Aorta (tissue), 5 donors: ENCODE data around the gene SLC35F1. TPM values are rescaled to one million over a fixed set of nuclear protein-coding genes. Genes with fewer than 3 reads are reported as not detected.

Source experiments
- ATAC-seq: fragments of 200-7000 bp; cut with Tn5 transposase; one replicate; pipeline ENCODE4 v1.9.1; 2022; ENCODE audit warnings: moderate library complexity; ENCODE audit not compliant: low FRiP score
- DNase-seq, 2 donors: peaks; one replicate each; pipeline ENCODE4 v3.0.0-alpha.2; 2020
- H3K27ac ChIP-seq, 2 donors: one replicate each; pipeline ENCODE4 v1.5.1; 2013; ENCODE audit warnings: low read length in 2 of 2, mild to moderate bottlenecking in 2 of 2, moderate library complexity in 2 of 2, control low read depth in 1 of 2, inconsistent platforms in 1 of 2, low read depth in 1 of 2
- H3K27me3 ChIP-seq, 2 donors: one replicate each; pipeline ENCODE4 v1.6.1; 2013; ENCODE audit warnings: control low read depth in 1 of 2, low read length in 1 of 2, mild to moderate bottlenecking in 1 of 2, moderate library complexity in 1 of 2; ENCODE audit not compliant: insufficient read depth in 2 of 2, control insufficient read depth in 1 of 2
- H3K36me3 ChIP-seq, 2 donors: one replicate each; pipeline ENCODE4 v1.6.1; 2013; ENCODE audit warnings: control low read depth in 1 of 2, low read length in 1 of 2, mild to moderate bottlenecking in 1 of 2; ENCODE audit not compliant: insufficient read depth in 2 of 2, control insufficient read depth in 1 of 2
- H3K4me1 ChIP-seq, 2 donors: one replicate each; pipeline ENCODE4 v1.6.1; 2013; ENCODE audit warnings: low read length in 2 of 2, control low read depth in 1 of 2, mild to moderate bottlenecking in 1 of 2, moderate library complexity in 1 of 2; ENCODE audit not compliant: insufficient read depth in 2 of 2, control insufficient read depth in 1 of 2
- H3K4me3 ChIP-seq, 2 donors: one replicate each; pipeline ENCODE4 v1.5.1; 2013; ENCODE audit warnings: low read length in 2 of 2, control low read depth in 1 of 2, mild to moderate bottlenecking in 1 of 2
- H3K9me3 ChIP-seq: one replicate; pipeline ENCODE4 v1.6.1; 2013; ENCODE audit warnings: mild to moderate bottlenecking, low read length; ENCODE audit not compliant: control insufficient read depth
- WGBS, 2 donors: extraction: QIAGEN DNeasy Blood & Tissue Kit; methylation state at CpG; one replicate each; pipeline ENCODE4 v1.1.7; 2013; 5-methylcytosine and 5-hydroxymethylcytosine counted together
- intact Hi-C, 2 donors: fragments of 100-400 bp; cut with DNase I; formaldehyde crosslinking; loops; one replicate each; pipeline versions ENCODE4 v1.14.2 to v1.15.0; 2022
- polyA plus RNA-seq, 2 donors: library from polyadenylated mRNA; stranded (reverse); fragments of 200-250 nt; gene quantifications; one replicate each; pipeline ENCODE4 v1.2.3, GENCODE V29; 2013
- total RNA-seq, 2 donors: library from RNA; stranded (reverse); fragmentation: NEBNext Ultra II Directional; extraction: Animal tissue kit (Norgen Biotek cat#: 25700); gene quantifications; one replicate each; pipeline ENCODE4 v1.2.1, GENCODE V29; 2021
- donor health status: healthy with polysubstance abuse.
- donor health status: Bipolar disorder and iron deficiency.
- donor health status: DM: no; HTN: no; CAD: no.
- donor health status: DM: no; HTN: no; CAD: no.
- donor health status: DM: yes; HTN: yes; CAD: no.

Gene SLC35F1
- total and polyA plus RNA-seq, 4 donors, result 0.59 to 1.9 (median 1.2) TPM

- no peak for DNase-seq
- no peak for ATAC-seq
- H3K9me3 ChIP-seq, result peaks cover 3% of the 10 kb centered on the region
- no peaks in the 10 kb centered on the region for H3K36me3 ChIP-seq
- no peak overlapping the region for H3K4me3 ChIP-seq
- H3K27me3 ChIP-seq, result no peaks in the 10 kb centered on the region
- intact Hi-C loops, result no loop called here
- H3K4me1 ChIP-seq, result no peaks in the 10 kb centered on the region
- 30 to 38% methylated on average over 5 of the region's 5 CpGs for WGBS, 2 donors
- no peak overlapping the region for H3K27ac ChIP-seq
Measured at GRCh38 chr6:118249680-118250079, 342.6 kb downstream of the SLC35F1 start.

- H3K27ac ChIP-seq, result no peak overlapping the region
- DNase-seq, result no peak
- intact Hi-C loops, result no loop called here
- no peaks in the 10 kb centered on the region for H3K36me3 ChIP-seq
- H3K4me1 ChIP-seq, result no peaks in the 10 kb centered on the region
- 73 to 81% methylated on average over 1 of the region's 1 CpG for WGBS, 2 donors
- no peak for ATAC-seq
- no peak overlapping the region for H3K4me3 ChIP-seq
- no peaks in the 10 kb centered on the region for H3K27me3 ChIP-seq
- H3K9me3 ChIP-seq, result peaks cover 3% of the 10 kb centered on the region
Measured at GRCh38 chr6:118252474-118252873, 345.4 kb downstream of the SLC35F1 start.

- H3K27me3 ChIP-seq, result no peaks in the 10 kb centered on the region
- H3K4me1 ChIP-seq, result no peaks in the 10 kb centered on the region
- no peak for ATAC-seq
- no peaks in the 10 kb centered on the region for H3K36me3 ChIP-seq
- no peak for DNase-seq
- H3K27ac ChIP-seq, result no peak overlapping the region
- no peak overlapping the region for H3K4me3 ChIP-seq
- intact Hi-C loops, result no loop called here
- H3K9me3 ChIP-seq, result peaks cover 1% of the 10 kb centered on the region
- WGBS, 2 donors, result 47 to 56% methylated on average over 3 of the region's 3 CpGs
Measured at GRCh38 chr6:118253741-118254140, 346.7 kb downstream of the SLC35F1 start.

DNA sequence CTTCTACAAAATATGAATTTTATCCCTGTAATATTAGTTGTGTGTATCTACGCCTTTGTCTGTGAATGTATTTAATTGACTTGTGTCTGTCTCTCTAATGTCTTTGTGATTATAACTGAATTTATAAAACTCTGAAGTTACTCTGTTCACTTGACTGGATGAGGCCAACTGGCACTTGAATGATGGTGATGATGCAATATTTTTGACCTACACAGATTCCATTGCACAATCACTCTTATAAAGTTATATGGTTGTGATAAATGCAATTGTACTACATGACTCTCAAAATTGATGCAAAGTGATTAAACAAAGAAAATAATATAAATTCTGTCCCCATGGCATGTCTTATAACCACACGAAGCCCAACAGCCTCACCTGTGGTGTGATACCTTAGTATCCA lies 353.8 kb downstream of the SLC35F1 start:
- peaks cover 1% of the 10 kb centered on the region for H3K9me3 ChIP-seq
- DNase-seq, result no peak
- no peaks in the 10 kb centered on the region for H3K36me3 ChIP-seq
- intact Hi-C loops, result loop anchor here (5.0 to 10.0 kb wide), 2 partner anchors 284 to 286 kb away; no protein-coding TSS in a partner anchor
- H3K4me1 ChIP-seq, result peaks cover 0 to 1% of the 10 kb centered on the region in 2 donors
- 89 to 95% methylated on average over 2 of the region's 2 CpGs for WGBS, 2 donors
- no peak overlapping the region for H3K27ac ChIP-seq
- H3K27me3 ChIP-seq, result no peaks in the 10 kb centered on the region
- H3K4me3 ChIP-seq, result no peak overlapping the region
- no peak for ATAC-seq

GRCh38 chr6:118263921-118264486 lies 356.9 kb downstream of the SLC35F1 start:
- no peak overlapping the region for H3K27ac ChIP-seq
- H3K27me3 ChIP-seq, result no peaks in the 10 kb centered on the region
- DNase-seq (no peak), ATAC-seq (no peak)
- peaks cover 1% of the 10 kb centered on the region for H3K9me3 ChIP-seq
- no peaks in the 10 kb centered on the region for H3K36me3 ChIP-seq
- intact Hi-C loops, result loop anchor here (5.0 to 10.0 kb wide), 2 partner anchors 287 to 289 kb away; no protein-coding TSS in a partner anchor
- H3K4me3 ChIP-seq, result no peak overlapping the region
- H3K4me1 ChIP-seq, result peaks cover 0 to 1% of the 10 kb centered on the region in 2 donors
- 28 to 30% methylated on average over 2 of the region's 2 CpGs for WGBS, 2 donors

GRCh38 chr6:118269659-118270058 lies 362.6 kb downstream of the SLC35F1 start:
- no peaks in the 10 kb centered on the region for H3K36me3 ChIP-seq
- H3K27ac ChIP-seq, result no peak overlapping the region
- no peaks in the 10 kb centered on the region for H3K4me1 ChIP-seq
- no peaks in the 10 kb centered on the region for H3K27me3 ChIP-seq
- WGBS, 2 donors, result 86 to 87% methylated on average over 4 of the region's 4 CpGs
- intact Hi-C loops, result loop anchor here in 1 of 2 donors (10.0 kb wide), 1 partner anchor 295 kb away; no protein-coding TSS in a partner anchor
- H3K4me3 ChIP-seq, result no peak overlapping the region
- DNase-seq, result no peak
- peaks cover 1% of the 10 kb centered on the region for H3K9me3 ChIP-seq
- ATAC-seq, result no peak

- H3K4me1 ChIP-seq, result no peaks in the 10 kb centered on the region
- H3K27me3 ChIP-seq, result no peaks in the 10 kb centered on the region
- no peaks in the 10 kb centered on the region for H3K9me3 ChIP-seq
- H3K36me3 ChIP-seq, result no peaks in the 10 kb centered on the region
- H3K4me3 ChIP-seq, result no peak overlapping the region
- 81 to 83% methylated on average over 1 of the region's 1 CpG for WGBS, 2 donors
- DNase-seq (no peak), ATAC-seq (no peak)
- H3K27ac ChIP-seq, result no peak overlapping the region
- intact Hi-C loops, result no loop called here
Measured at GRCh38 chr6:118277631-118278030, 370.6 kb downstream of the SLC35F1 start.

DNA sequence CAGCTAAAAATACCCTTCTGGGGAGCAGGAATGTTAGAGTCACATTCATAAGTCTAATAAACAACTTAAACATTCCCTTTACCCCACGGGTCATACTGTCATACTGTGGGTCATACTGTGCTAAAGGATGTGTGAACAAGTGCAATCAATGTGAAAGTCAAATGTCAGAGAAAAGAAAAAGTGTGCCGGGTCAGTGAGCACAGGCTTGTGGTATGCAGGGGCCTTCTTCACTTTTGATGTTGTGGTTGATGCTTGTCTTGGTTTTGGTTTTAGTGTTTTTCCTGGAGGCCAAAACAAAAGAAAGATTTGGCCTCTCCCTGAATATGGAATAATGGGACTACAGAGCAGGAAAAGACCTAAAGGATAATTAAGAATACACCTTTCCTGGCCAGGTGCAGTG lies 373.1 kb downstream of the SLC35F1 start:
- no peaks in the 10 kb centered on the region for H3K27me3 ChIP-seq
- no peak for ATAC-seq
- 61 to 63% methylated on average over 2 of the region's 2 CpGs for WGBS, 2 donors

GRCh38 chr6:118281291-118281690 lies 374.2 kb downstream of the SLC35F1 start:
- no peaks in the 10 kb centered on the region for H3K9me3 ChIP-seq
- no peak for DNase-seq
- no peak overlapping the region for H3K27ac ChIP-seq
- H3K4me1 ChIP-seq, result peaks cover 0 to 12% of the 10 kb centered on the region in 2 donors
- ATAC-seq, result no peak
- no peaks in the 10 kb centered on the region for H3K27me3 ChIP-seq
- no peaks in the 10 kb centered on the region for H3K36me3 ChIP-seq
- intact Hi-C loops, result loop anchor here in 1 of 2 donors (5.0 kb wide), 2 partner anchors 301 to 496 kb away; no protein-coding TSS in a partner anchor
- H3K4me3 ChIP-seq, result no peak overlapping the region

More for the DNA sequence above, 373.1 kb downstream of the SLC35F1 start:
- no peaks in the 10 kb centered on the region for H3K9me3 ChIP-seq
- intact Hi-C loops, result loop anchor here in 1 of 2 donors (5.0 kb wide), 2 partner anchors 302 to 497 kb away; no protein-coding TSS in a partner anchor
- H3K36me3 ChIP-seq, result no peaks in the 10 kb centered on the region
- H3K4me3 ChIP-seq, result no peak overlapping the region
- H3K4me1 ChIP-seq, result peaks cover 0 to under 1% of the 10 kb centered on the region in 2 donors
- no peak overlapping the region for H3K27ac ChIP-seq
- DNase-seq, result no peak
